Esophagus muscularis mucosa (tissue), 4 donors: Measurements from ENCODE around the gene SETBP1. TPM values are rescaled to one million over a fixed set of nuclear protein-coding genes. Genes with fewer than 3 reads are reported as not detected.

Experiments
- DNase-seq: peaks from one replicate; pipeline ENCODE4 v3.0.0-alpha.2; 2017; ENCODE audit errors: extremely low spot score
- H3K27ac ChIP-seq, 4 donors: fragments of 200-600 bp; sonication (generic); replicated peaks in 1 of 4; 1 replicate in 3 of 4; 2 replicates in 1 of 4; pipeline ENCODE4 v1.5.1; 2016 to 2019; ENCODE audit warnings: mild to moderate bottlenecking in 1 of 4
- H3K27me3 ChIP-seq, 4 donors: fragments of 200-600 bp; sonication (generic); one replicate each; pipeline versions ENCODE4 v1.5.1 to v1.6.0; 2016 to 2019
- H3K36me3 ChIP-seq, 4 donors: fragments of 200-600 bp; sonication (generic); one replicate each; pipeline ENCODE4 v1.5.1; 2016 to 2019
- H3K4me1 ChIP-seq, 4 donors: fragments of 200-600 bp; sonication (generic); one replicate each; pipeline ENCODE4 v1.5.1; 2016 to 2019
- H3K4me3 ChIP-seq, 4 donors: fragments of 200-600 bp; sonication (generic); 1 replicate in 2 of 4; 2 replicates in 2 of 4; pipeline ENCODE4 v1.5.1; 2016 to 2019; ENCODE audit warnings: mild to moderate bottlenecking in 4 of 4, moderate library complexity in 1 of 4
- H3K9me3 ChIP-seq, 4 donors: fragments of 200-600 bp; sonication (generic); 1 replicate in 3 of 4; 2 replicates in 1 of 4; pipeline ENCODE4 v1.5.1; 2016 to 2019
- CTCF ChIP-seq, 3 experiments: fragments of 200-600 bp in 2 of 3; fragments of 450-650 bp in 1 of 3; sonication (generic) in 2 of 3; IDR thresholded peaks; one replicate each; pipeline ENCODE4 v1.5.1; 2017 to 2019; ENCODE audit warnings: antibody characterized with exemption in 3 of 3, mild to moderate bottlenecking in 2 of 3, moderate library complexity in 1 of 3
- EP300 ChIP-seq: sonication (generic); formaldehyde crosslinking; IDR thresholded peaks from one replicate; pipeline ENCODE4 v1.6.1; 2017; ENCODE audit warnings: antibody characterized with exemption
- POLR2A ChIP-seq: fragments of 450-650 bp; IDR thresholded peaks from one replicate; pipeline ENCODE4 v1.6.1; 2017; ENCODE audit warnings: antibody characterized with exemption, moderate library complexity, mild to moderate bottlenecking, low read depth
- POLR2AphosphoS5 ChIP-seq, 2 donors: sonication (generic); formaldehyde crosslinking; IDR thresholded peaks; one replicate each; pipeline ENCODE4 v1.6.1; 2017; ENCODE audit warnings: antibody characterized with exemption in 2 of 2
- WGBS: methylation state at CpG from one replicate; pipeline ENCODE4 v1.1.5; 2018; 5-methylcytosine and 5-hydroxymethylcytosine counted together
- intact Hi-C: fragments of 100-400 bp; cut with DNase I; formaldehyde crosslinking; loops from one replicate; pipeline ENCODE4 v1.15.1; 2023
- total RNA-seq, 4 donors: library from RNA; depleted of rRNA; stranded (reverse); fragments of >200 nt; gene quantifications; one replicate each; pipeline versions ENCODE4 v1.1.0 to v1.2.1, GENCODE V29; 2016

SETBP1 gene
- total RNA-seq, 4 donors from 2014 or later = 40.9 to 86.5 (median 65.1) TPM

- intact Hi-C loops = no loop called here
Observed at GRCh38 chr18:44927127-44927849, 246.6 kb downstream of the SETBP1 start.

GRCh38 chr18:44934901-44935300 is 254.2 kb downstream of the SETBP1 start:
- no peak for DNase-seq
- TF ChIP-seq EP300 = no peak
- no peak for TF ChIP-seq POLR2A
- no peak for TF ChIP-seq CTCF (IDR thresholded peaks at IDR 0.05)
- TF ChIP-seq POLR2AphosphoS5 (IDR thresholded peaks at IDR 0.05) = no peak
- Histone ChIP-seq H3K4me3 (no peak overlapping the region), H3K36me3 (no peaks in the 10 kb centered on the region), H3K27me3 (no peaks in the 10 kb centered on the region), H3K4me1 (peaks cover 8 to 19% (median 15%) of the 10 kb centered on the region in 4 donors), H3K27ac (no peak overlapping the region), H3K9me3 (peaks cover 0 to 22% (median 10%) of the 10 kb centered on the region in 4 donors)
- 82% methylated on average over 2 of the region's 2 CpGs for WGBS
- intact Hi-C loops = no loop called here

More at GRCh38 chr18:44927127-44927849, 246.6 kb downstream of the SETBP1 start:
- TF ChIP-seq POLR2A = no peak
- TF ChIP-seq EP300 = no peak
- no peak for TF ChIP-seq CTCF (IDR thresholded peaks at IDR 0.05)
- no peak for TF ChIP-seq POLR2AphosphoS5 (IDR thresholded peaks at IDR 0.05)
- no peaks in the 10 kb centered on the region for H3K36me3 ChIP-seq
- no peak overlapping the region for H3K4me3 ChIP-seq
- H3K27ac ChIP-seq = no peak overlapping the region
- H3K9me3 ChIP-seq = peaks cover 0 to 8% (median 0%) of the 10 kb centered on the region in 4 donors
- peak; percentile 50 for DNase-seq
- WGBS = 84% methylated on average over 6 of the region's 6 CpGs
- H3K27me3 ChIP-seq = no peaks in the 10 kb centered on the region
- H3K4me1 ChIP-seq = peaks cover 0 to 19% (median 13%) of the 10 kb centered on the region in 4 donors

- TF ChIP-seq POLR2AphosphoS5 (IDR thresholded peaks at IDR 0.05) = no peak
- TF ChIP-seq POLR2A = no peak
- TF ChIP-seq CTCF (IDR thresholded peaks at IDR 0.05) = no peak
- no peak for TF ChIP-seq EP300
- H3K4me3 ChIP-seq = no peak overlapping the region
- no peak overlapping the region for H3K27ac ChIP-seq
- no peak for DNase-seq
- H3K4me1 ChIP-seq = peaks cover 8 to 19% (median 15%) of the 10 kb centered on the region in 4 donors
- no peaks in the 10 kb centered on the region for H3K36me3 ChIP-seq
- H3K9me3 ChIP-seq = peaks cover 0 to 22% (median 10%) of the 10 kb centered on the region in 4 donors
- H3K27me3 ChIP-seq = no peaks in the 10 kb centered on the region
- intact Hi-C loops = no loop called here
Observed at GRCh38 chr18:44935455-44935854, 254.8 kb downstream of the SETBP1 start.

GRCh38 chr18:44936485-44936884 is 255.8 kb downstream of the SETBP1 start:
- Histone ChIP-seq H3K4me1 (peaks cover 8 to 20% (median 15%) of the 10 kb centered on the region in 4 donors), H3K27me3 (no peaks in the 10 kb centered on the region), H3K4me3 (no peak overlapping the region), H3K27ac (no peak overlapping the region), H3K36me3 (no peaks in the 10 kb centered on the region), H3K9me3 (peaks cover 0 to 20% (median 10%) of the 10 kb centered on the region in 4 donors)
- DNase-seq = no peak
- 71% methylated on average over 6 of the region's 6 CpGs for WGBS
- no peak for TF ChIP-seq EP300
- no peak for TF ChIP-seq POLR2A
- no peak for TF ChIP-seq CTCF (IDR thresholded peaks at IDR 0.05)
- TF ChIP-seq POLR2AphosphoS5 (IDR thresholded peaks at IDR 0.05) = no peak
- intact Hi-C loops = no loop called here
